Measurements from ENCODE around the gene TPPP2. TPM values are rescaled to one million over a fixed set of nuclear protein-coding genes. Genes with fewer than 3 reads are reported as not detected.

TPPP2 gene
- total RNA-seq, 1 donor from 2014 or later = not detected

DNA sequence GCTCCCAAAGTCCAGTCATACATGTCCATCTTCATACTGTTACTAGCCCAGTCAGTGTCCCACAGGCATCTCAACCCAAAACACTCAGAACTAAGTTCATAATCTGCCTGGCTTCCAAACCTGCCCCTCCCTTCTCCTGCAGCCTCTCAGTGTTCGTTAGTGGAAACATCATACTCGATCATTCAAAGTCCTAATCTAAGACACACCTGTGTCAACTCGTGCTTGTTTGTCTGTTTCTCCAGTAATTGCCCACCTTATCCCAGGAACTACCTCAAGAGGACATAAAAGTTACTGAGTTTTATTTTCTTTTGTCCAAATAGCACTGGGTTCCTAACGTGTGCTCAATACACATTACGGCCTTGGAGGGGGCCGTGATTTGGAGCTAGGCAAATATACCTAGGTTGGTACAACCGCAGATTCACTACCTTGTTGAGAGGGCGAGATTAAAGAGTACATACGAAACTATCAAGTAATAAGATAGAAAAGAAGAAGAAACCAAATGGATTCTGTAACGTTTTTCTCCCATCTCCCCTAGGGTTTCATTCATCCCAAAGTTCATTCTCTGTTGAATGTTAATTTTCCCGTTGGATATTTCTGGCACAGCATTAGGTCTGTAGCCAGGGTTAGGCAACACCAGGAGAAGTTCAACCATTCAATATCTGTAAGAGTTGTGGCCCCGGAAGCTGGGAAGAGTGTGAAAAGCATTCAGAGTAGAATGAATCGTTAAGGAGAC is 30.8 kb downstream of the TPPP2 start:
- Mint-ChIP-seq H3K36me3 (ENCODE audit: low read depth) (no peaks in the 10 kb centered on the region), H3K9me3 (no peaks in the 10 kb centered on the region), H3K4me1 (no peaks in the 10 kb centered on the region), H3K27me3 (peaks cover 30% of the 10 kb centered on the region), H3K4me3 (no peak overlapping the region), H3K27ac (no peak overlapping the region)
- ChIA-PET CTCF (interaction anchor here (0.9 kb wide), 1 partner anchor 46 kb away, joined by 3 read pairs; no protein-coding TSS in a partner anchor), POLR2A (no interaction called here)
- intact Hi-C loops (cut with micrococcal nuclease) = no loop called here
- no peak for DNase-seq
- TF ChIP-seq CTCF (IDR thresholded peaks at IDR 0.05) = no peak
- ATAC-seq (ENCODE audit: low read depth) = no peak

DNA sequence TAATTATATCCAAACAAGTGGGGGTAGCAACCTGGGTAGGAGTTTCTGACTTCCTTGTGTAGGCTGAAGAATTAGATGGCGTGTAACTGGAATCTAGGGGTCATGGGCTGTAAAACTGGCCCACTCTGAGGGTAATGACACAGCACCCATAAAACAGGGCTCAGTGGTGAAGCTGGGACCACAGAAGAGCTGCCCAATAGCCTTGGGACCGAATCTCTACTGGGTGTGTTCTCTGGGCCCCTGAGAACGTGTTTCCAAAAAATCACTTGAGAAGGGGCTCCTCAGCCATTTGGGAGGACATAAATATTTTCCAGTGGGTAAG is 31.3 kb downstream of the TPPP2 start:
- Mint-ChIP-seq H3K27ac (no peak overlapping the region), H3K4me1 (no peaks in the 10 kb centered on the region), H3K4me3 (no peak overlapping the region), H3K9me3 (no peaks in the 10 kb centered on the region), H3K27me3 (peaks cover 32% of the 10 kb centered on the region), H3K36me3 (ENCODE audit: low read depth) (no peaks in the 10 kb centered on the region)
- ChIA-PET CTCF (interaction anchor here (1.8 kb wide), 1 partner anchor 32 kb away, joined by 8 read pairs; no protein-coding TSS in a partner anchor), POLR2A (no interaction called here)
- intact Hi-C loops (cut with micrococcal nuclease) = no loop called here
- ATAC-seq (ENCODE audit: low read depth) (no peak), DNase-seq (no peak)
- TF ChIP-seq CTCF (IDR thresholded peaks at IDR 0.05) = no peak

- POLR2A ChIA-PET = no interaction called here
- H3K9me3 Mint-ChIP-seq = no peaks in the 10 kb centered on the region
- no peaks in the 10 kb centered on the region for H3K36me3 Mint-ChIP-seq (ENCODE audit: low read depth)
- H3K4me3 Mint-ChIP-seq = no peak overlapping the region
- TF ChIP-seq CTCF (IDR thresholded peaks at IDR 0.05) = no peak
- DNase-seq (no peak), ATAC-seq (ENCODE audit: low read depth) (no peak)
- H3K27ac Mint-ChIP-seq = no peak overlapping the region
- CTCF ChIA-PET = interaction anchor here (0.7 kb wide), 1 partner anchor 41 kb away, joined by 3 read pairs; no protein-coding TSS in a partner anchor
- H3K4me1 Mint-ChIP-seq = peaks cover 2% of the 10 kb centered on the region
- peaks cover 37% of the 10 kb centered on the region for H3K27me3 Mint-ChIP-seq
- intact Hi-C loops (cut with micrococcal nuclease) = no loop called here
These were observed 33.5 kb downstream of the TPPP2 start for GRCh38 chr14:21063479-21063878.

GRCh38 chr14:21066882-21067502 is 37.0 kb downstream of the TPPP2 start:
- ChIA-PET CTCF (interaction anchor here (0.7 to 4.7 kb wide), 11 partner anchors 20 to 65 kb away, joined by 3 to 146 read pairs (median 7); partner anchors contain the start of gene TMEM253), POLR2A (interaction anchor here (1.2 to 3.1 kb wide), 2 partner anchors 29 to 37 kb away, joined by 3 to 29 read pairs; no protein-coding TSS in a partner anchor)
- H3K36me3 Mint-ChIP-seq (ENCODE audit: low read depth) = no peaks in the 10 kb centered on the region
- peaks cover 34% of the 10 kb centered on the region for H3K4me1 Mint-ChIP-seq
- no peaks in the 10 kb centered on the region for H3K9me3 Mint-ChIP-seq
- ATAC-seq (ENCODE audit: low read depth) (no peak), DNase-seq (no peak)
- H3K27ac Mint-ChIP-seq = no peak overlapping the region
- intact Hi-C loops (cut with micrococcal nuclease) = no loop called here
- TF ChIP-seq CTCF (IDR thresholded peaks at IDR 0.05) = no peak
- H3K4me3 Mint-ChIP-seq = no peak overlapping the region
- peaks cover 33% of the 10 kb centered on the region for H3K27me3 Mint-ChIP-seq

All from activated B cell treated with CpG ODN at 0.5 μM for 24 hours (primary cell).